Activated naive CD8-positive, alpha-beta T cell (primary cell): Measurements from ENCODE around the gene B3GNT8.
A peak's percentile ranks its signal among the peaks of the same experiment; 100 is the strongest.
"Not testable (repeated sequence)": the region's sequence is repeated elsewhere in the genome, so short reads cannot be mapped to it uniquely, and the experiment has no call there.

Experiments
- H3K27ac Mint-ChIP-seq: one replicate; pipeline ENCODE4 v1.8.0; 2021; ENCODE audit warnings: mixed read lengths
- H3K27me3 Mint-ChIP-seq: one replicate; pipeline ENCODE4 v1.8.0; 2021; ENCODE audit warnings: mixed read lengths
- H3K36me3 Mint-ChIP-seq: one replicate; pipeline ENCODE4 v1.8.0; 2021; ENCODE audit warnings: mixed read lengths
- H3K4me1 Mint-ChIP-seq: one replicate; pipeline ENCODE4 v1.8.0; 2021; ENCODE audit warnings: low read depth, mixed read lengths
- H3K4me3 Mint-ChIP-seq: one replicate; pipeline ENCODE4 v1.8.0; 2021; ENCODE audit warnings: mild to moderate bottlenecking, mixed read lengths
- H3K9me3 Mint-ChIP-seq: one replicate; pipeline ENCODE4 v1.8.0; 2021; ENCODE audit warnings: low read depth, mixed read lengths

The B3GNT8 gene

DNA sequence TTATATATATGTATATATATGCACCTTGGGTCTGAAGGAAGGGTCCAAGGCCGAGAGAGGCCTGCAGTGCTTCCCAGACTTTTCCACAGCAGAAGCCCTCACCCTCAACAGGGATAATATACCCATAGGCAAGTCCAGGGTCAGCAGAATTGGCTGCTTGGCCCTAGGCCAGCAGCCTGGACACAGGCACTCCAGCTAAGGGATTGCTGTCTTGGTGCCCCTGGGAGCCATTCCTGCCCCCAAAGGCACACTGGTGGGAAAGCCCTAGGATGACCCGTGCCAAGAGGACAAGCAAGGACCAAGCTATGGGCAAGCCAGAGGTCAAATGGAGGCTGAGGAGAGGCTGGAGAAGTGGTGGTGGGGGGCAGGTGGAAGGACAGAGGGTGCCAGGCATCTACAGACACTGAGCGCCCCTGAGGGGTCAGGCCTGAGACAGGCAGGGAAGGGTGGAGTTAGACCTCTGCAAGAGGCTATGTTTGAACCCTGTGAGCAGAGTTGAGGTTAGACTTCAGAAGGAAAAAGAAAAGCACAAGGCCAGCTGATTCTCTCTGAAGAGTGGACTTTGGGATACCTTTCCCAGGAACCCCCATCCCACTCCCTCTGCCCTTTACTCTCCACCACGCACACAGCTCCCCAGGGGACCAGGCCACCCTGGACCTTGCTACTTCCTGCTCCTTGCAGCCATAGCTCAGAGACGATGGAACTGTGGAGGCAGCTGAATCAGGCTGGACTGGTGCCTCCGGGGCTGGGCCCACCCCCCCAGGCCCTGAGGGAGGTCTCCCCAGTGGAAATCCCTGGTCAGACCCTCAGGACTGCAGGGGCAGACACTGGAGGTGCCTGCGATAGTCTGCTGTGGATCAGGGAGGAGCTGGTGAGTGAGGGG is 15.5 kb upstream of the B3GNT8 start, which contains the start of gene ERICH4:
ERICH4 (plus strand) TSS at position 684 of the 883 bp plus-strand sequence; CDS start at position 698, 14 bp downstream.
- Mint-ChIP-seq H3K9me3 (no peaks in the 10 kb centered on the region), H3K4me1 (peaks cover 8% of the 10 kb centered on the region), H3K36me3 (no peaks in the 10 kb centered on the region), H3K4me3 (no peak within 1 kb of the TSS), H3K27me3 (no peaks in the 10 kb centered on the region), H3K27ac (peak within 1 kb of the TSS; percentile 2)

DNA sequence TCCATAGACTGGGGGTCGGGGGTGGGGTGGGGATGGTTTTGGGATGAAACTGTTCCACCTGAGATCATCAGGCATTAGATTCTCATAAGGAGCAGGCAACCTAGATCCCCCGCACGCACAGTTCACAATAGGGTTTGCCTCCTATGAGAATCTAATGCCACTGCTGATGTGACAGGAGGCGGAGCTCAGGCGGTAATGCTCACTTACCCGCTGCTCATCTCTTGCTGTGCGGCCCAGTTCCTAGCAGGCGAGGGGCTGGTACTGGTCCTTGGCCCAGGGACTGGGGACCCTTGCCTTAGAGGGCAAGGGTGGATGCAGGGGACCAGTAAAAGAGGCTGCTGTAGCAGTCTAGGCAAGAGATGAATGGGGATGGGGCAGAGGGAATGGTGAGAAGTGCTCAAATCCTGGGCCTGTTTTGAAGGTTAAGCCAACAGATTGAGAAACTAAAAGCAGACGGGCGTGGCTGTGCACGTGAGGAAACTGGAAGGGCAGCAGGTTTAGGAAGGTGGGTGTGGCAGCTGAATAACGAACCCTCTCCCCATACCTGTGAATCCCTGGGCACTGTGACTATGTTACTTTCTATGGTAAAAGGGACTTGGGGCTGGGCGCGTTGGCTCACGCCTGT is 14.3 kb upstream of the B3GNT8 start:
- Mint-ChIP-seq H3K9me3 (no peaks in the 10 kb centered on the region), H3K4me1 (peaks cover 9% of the 10 kb centered on the region), H3K27ac (no peak overlapping the region), H3K27me3 (no peaks in the 10 kb centered on the region), H3K4me3 (no peak overlapping the region), H3K36me3 (no peaks in the 10 kb centered on the region)

DNA sequence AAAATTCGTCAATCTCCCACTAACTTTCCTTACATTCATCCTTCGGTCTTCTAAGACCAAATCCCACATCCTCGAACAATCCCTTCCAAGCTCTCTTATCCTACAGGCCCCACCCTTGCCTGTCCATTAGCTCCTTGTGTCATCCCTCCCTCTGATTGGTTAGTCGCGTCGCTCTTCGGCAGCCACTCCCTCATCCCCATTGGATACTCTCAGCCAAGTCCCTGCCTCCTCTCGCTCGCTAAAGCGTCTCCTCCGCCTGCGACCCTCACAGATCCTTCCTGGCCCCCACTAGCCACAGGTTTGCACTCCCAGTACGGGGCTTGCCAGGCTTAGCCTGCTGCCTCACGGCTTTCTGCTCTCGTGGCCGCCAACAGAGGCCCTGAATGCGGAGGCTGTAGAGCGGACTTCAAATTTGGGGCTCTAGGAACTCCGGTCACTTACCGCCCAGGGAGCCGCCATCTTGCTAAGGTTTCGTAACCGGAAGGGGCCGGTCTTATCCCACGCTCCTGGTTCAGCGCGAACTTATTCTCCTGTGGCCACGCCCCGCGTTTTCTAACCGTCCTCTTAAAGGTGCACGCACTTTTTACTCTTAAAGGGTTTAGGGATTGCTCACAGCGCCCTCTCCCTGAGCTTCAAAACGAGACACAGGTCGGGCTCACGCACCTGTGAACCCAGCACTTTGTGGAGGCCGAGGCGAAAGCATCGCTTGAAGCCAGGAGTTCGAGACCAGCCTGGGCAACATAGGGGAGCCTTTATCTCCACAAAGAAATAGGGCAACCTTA is 12.5 kb upstream of the B3GNT8 start, which contains the start of gene DMAC2:
DMAC2 (minus strand) TSS at position 472 of the 782 bp plus-strand sequence; CDS start at position 459, 13 bp downstream.
- H3K27ac Mint-ChIP-seq = no peak within 1 kb of the TSS
- H3K4me3 Mint-ChIP-seq = no peak within 1 kb of the TSS
- no peaks in the 10 kb centered on the region for H3K36me3 Mint-ChIP-seq
- no peaks in the 10 kb centered on the region for H3K9me3 Mint-ChIP-seq
- H3K4me1 Mint-ChIP-seq = peaks cover 9% of the 10 kb centered on the region
- H3K27me3 Mint-ChIP-seq = no peaks in the 10 kb centered on the region

DNA sequence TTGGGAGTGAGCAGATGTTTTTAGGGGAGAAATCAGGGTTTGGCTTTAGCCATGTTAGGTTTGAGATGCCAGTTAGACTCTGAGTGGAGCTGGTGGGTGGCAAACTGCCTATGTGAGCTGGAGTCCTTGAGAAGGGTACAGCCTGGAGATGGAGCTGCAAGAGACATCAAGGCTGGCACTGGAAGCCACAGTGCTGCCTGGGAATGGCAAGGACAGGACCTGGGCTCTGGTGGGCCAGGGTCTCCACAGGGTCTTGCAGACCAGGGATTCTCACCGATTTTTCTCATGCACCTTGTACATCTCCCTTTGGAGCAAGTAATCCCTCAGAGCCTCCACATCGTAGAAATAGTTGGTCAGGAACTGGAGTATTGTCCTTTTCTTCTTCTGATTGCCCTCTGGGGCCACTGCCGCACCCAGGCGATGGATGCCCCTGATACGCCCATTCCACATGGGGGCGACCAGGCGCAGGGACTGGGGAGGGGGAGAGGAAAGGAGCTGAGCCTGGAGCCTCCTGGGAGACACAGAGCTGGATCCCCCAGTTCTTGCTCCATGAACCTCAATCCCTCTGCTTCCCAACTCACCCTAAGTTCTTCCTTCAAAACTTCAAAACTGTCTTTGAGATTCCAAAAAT is 10.9 kb upstream of the B3GNT8 start:
- no peaks in the 10 kb centered on the region for H3K36me3 Mint-ChIP-seq
- no peaks in the 10 kb centered on the region for H3K27me3 Mint-ChIP-seq
- peak overlapping the region; percentile 50 for H3K27ac Mint-ChIP-seq
- H3K4me3 Mint-ChIP-seq = no peak overlapping the region
- H3K9me3 Mint-ChIP-seq = no peaks in the 10 kb centered on the region
- H3K4me1 Mint-ChIP-seq = peaks cover 11% of the 10 kb centered on the region

DNA sequence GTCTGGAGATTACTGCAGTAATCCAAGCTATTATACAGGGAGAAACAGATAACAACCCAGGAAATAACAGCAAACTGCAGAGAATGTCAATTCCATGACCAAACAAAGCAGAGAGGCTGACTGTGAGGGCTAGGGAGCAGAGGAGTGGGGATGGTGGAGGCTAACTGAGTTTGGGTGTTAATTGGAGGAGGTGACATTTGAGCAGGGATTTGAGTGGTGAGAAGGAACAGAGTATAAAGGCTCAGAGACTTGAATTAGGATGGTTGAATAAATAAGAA is 9.4 kb upstream of the B3GNT8 start:
- H3K9me3 Mint-ChIP-seq = no peaks in the 10 kb centered on the region
- H3K4me1 Mint-ChIP-seq = peaks cover 11% of the 10 kb centered on the region
- peaks cover 4% of the 10 kb centered on the region for H3K36me3 Mint-ChIP-seq
- no peak overlapping the region for H3K27ac Mint-ChIP-seq
- H3K4me3 Mint-ChIP-seq = no peak overlapping the region
- H3K27me3 Mint-ChIP-seq = no peaks in the 10 kb centered on the region

DNA sequence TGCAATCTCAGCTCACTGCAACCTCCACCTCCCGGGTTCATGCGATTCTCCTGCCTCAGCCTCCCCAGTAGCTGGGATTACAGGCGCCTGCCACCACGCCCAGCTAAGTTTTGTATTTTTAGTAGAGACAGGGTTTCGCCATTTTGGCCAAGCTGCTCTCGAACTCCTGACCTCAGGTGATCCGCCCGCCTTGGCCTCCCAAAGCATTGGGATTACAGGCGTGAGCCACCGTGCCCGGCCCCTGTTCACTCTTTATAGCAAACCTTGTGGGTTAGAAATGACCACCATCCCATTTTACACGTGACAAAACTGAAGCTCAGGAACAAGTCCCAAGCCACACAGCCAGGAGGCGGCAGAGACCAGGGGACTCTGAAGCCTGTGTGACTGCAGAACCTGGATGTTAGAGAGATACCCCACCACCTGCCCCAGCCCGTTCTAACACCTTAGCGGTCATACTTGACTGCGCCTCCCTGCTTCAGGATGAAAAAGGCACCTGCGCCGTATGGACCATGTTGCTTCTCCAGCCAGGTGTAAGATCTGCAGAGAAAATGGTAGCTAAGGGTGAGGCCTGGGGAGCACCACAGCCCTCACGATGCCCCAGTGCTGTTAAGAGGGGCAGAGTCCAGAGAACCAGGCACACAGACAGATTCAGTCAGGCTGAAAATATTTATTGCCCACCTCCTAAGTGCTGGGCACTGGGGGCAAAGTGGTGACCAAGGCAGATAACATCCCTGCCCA is 8.9 kb upstream of the B3GNT8 start:
- no peaks in the 10 kb centered on the region for H3K27me3 Mint-ChIP-seq
- peaks cover 11% of the 10 kb centered on the region for H3K4me1 Mint-ChIP-seq
- H3K4me3 Mint-ChIP-seq = no peak overlapping the region
- H3K9me3 Mint-ChIP-seq = no peaks in the 10 kb centered on the region
- H3K36me3 Mint-ChIP-seq = peaks cover 4% of the 10 kb centered on the region
- no peak overlapping the region for H3K27ac Mint-ChIP-seq

DNA sequence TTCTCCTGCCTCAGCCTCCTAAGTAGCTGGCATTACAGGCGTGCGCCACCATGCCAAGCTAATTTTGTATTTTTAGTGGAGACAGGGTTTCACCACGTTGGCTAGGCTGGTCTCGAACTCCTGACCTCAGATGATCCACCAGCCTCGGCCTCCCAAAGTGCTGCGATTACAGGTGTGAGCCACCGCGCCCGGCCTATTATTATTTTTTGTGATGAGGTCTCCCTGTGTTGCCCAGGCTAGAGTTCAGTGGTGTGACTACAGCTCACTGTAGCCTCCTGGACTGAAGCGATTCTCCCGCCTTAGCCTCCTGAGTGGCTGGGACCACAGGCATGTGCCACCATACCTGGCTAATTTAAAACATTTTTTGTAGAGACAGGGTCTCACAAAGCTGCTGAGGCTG is 8.2 kb upstream of the B3GNT8 start:
- not testable (repeated sequence) for H3K9me3 Mint-ChIP-seq, H3K27me3 Mint-ChIP-seq, H3K27ac Mint-ChIP-seq, H3K4me3 Mint-ChIP-seq, H3K36me3 Mint-ChIP-seq
- H3K4me1 Mint-ChIP-seq = peaks cover 13% of the 10 kb centered on the region

DNA sequence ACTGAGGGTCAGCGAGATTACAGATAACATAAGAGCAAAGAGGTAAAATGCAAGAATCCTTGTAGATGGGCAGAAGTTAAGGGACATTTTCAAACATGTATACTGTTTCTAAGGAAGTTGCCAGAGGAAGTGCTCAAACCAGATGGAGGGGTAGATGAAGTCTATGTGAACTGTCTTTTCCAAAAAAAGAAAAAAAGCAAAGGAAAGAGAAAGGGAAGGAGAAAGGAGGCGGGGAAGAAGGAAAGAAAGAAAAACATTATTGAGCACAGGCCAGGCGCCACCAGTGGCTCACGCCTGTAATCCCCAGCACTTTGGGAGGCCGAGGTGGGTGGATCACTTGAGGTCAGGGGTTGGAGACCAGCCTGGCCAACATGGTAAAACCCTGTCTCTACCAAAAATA is 7.3 kb upstream of the B3GNT8 start:
- H3K4me3 Mint-ChIP-seq = no peak overlapping the region
- H3K36me3 Mint-ChIP-seq = peaks cover 4% of the 10 kb centered on the region
- H3K27me3 Mint-ChIP-seq = no peaks in the 10 kb centered on the region
- H3K27ac Mint-ChIP-seq = no peak overlapping the region
- H3K9me3 Mint-ChIP-seq = no peaks in the 10 kb centered on the region
- peaks cover 13% of the 10 kb centered on the region for H3K4me1 Mint-ChIP-seq

DNA sequence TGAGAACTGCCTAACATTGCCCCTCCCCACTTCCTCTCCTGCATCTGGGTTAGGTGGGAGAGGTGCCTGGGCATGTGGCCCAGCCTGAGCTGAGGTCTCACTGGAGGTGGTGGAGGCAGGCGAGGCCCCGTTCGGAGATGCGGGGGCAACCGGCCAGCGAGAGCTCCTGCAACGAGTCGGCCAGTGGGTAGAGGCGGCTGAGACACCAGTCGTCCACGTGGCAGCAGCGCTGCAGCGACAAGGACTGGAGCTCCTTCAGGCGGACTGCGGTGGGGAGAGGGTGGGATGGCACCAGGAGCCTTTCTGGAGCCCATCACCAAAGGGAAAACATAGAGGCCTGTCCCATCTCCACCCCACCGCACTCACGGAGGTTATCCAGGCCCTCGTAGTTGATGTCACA is 6.0 kb upstream of the B3GNT8 start:
- no peaks in the 10 kb centered on the region for H3K9me3 Mint-ChIP-seq
- no peak overlapping the region for H3K27ac Mint-ChIP-seq
- H3K27me3 Mint-ChIP-seq = no peaks in the 10 kb centered on the region
- H3K4me1 Mint-ChIP-seq = peaks cover 16% of the 10 kb centered on the region
- peaks cover 4% of the 10 kb centered on the region for H3K36me3 Mint-ChIP-seq
- H3K4me3 Mint-ChIP-seq = no peak overlapping the region

DNA sequence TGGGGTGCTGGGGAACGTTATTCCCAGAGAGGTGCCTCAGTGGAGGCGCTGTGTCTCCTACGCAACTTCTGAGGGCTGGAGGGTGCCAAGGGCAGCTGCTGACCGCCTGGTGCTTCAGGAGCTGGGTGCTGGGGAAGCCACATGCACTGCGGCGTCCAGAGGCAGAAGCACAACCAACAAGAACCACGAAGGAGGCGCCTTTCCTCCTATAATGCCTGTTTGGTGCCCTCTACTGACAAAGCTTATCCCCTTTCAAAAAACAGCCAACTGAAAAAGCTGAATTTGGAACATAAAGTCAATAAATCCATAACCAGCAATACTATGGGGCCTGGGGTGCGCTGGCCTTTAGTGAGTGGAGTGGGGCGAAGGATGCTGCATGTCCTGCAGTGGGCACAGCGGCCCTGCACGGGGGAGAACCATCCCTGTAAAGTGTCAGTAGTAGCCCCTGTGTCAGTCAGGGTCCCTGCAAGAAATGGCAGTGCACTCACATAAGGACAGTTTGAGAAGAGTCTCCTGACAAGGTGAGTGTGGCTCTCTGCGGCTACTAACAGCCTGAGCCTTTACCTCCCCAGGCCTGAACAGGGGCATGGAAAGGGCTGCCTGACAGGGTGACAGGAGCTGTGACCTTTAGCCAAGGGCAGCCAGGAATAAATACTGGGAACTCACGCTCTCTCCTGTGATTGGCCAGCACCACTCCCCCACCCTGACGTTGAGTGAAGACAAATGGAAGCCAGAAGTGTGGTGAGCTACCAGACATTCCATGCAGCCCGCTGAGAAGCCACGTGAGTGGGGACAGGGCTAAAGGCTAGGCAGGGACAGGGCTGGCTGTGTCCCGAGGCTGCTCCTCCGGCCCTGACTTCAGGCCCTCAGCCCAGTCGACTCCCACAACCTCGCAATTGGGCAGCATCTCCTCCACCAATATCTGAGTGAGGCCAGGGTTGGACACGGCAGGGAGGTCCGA is 4.5 kb upstream of the B3GNT8 start:
- no peak overlapping the region for H3K4me3 Mint-ChIP-seq
- peaks cover 24% of the 10 kb centered on the region for H3K4me1 Mint-ChIP-seq
- H3K27ac Mint-ChIP-seq = no peak overlapping the region
- H3K36me3 Mint-ChIP-seq = peaks cover 4% of the 10 kb centered on the region
- H3K9me3 Mint-ChIP-seq = no peaks in the 10 kb centered on the region
- no peaks in the 10 kb centered on the region for H3K27me3 Mint-ChIP-seq

DNA sequence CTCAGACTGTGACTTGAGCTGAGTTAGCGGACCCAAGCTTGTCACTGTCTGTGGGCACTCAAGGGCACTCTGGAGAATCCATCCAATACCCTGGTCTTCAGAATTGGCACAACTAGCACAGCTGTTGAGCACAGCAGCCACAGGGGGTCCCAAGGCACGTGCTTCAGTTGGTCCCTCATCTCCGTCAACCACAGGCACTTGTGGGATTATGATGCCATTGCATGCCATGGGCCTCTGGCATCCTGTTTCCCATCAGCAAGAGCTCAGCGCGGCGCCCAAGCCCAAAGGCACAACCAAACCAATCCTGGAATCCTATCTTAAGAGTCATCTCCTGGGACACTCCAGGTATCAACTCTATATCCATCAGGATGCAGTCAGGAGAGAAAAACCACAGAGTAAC is 3.7 kb upstream of the B3GNT8 start:
- Mint-ChIP-seq H3K9me3 (no peaks in the 10 kb centered on the region), H3K4me3 (no peak overlapping the region), H3K4me1 (peaks cover 24% of the 10 kb centered on the region), H3K36me3 (peaks cover 4% of the 10 kb centered on the region), H3K27me3 (no peaks in the 10 kb centered on the region), H3K27ac (no peak overlapping the region)

DNA sequence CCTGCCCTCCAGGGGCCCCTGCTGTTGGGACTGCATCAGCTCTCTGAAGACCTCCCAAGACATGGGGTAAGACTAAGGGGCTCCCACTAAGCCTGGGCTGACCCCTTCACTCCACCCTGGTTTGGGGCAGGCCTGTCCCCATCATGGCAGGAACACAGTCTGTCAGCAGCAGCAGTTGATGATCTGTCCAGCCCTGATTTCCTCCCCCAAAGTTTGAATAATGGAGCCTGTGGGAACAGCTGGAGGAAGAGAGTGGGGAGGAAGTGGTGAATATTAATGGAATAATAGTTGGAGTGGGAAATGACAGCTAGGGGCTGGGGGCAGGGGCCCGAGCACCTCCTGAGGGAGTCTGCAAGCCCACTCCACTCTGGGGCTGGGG is 1.3 kb upstream of the B3GNT8 start:
- peaks cover 24% of the 10 kb centered on the region for H3K4me1 Mint-ChIP-seq
- H3K27ac Mint-ChIP-seq = peak overlapping the region; percentile 58
- H3K4me3 Mint-ChIP-seq = peak overlapping the region; percentile 35
- H3K9me3 Mint-ChIP-seq = no peaks in the 10 kb centered on the region
- peaks cover 4% of the 10 kb centered on the region for H3K36me3 Mint-ChIP-seq
- no peaks in the 10 kb centered on the region for H3K27me3 Mint-ChIP-seq

DNA sequence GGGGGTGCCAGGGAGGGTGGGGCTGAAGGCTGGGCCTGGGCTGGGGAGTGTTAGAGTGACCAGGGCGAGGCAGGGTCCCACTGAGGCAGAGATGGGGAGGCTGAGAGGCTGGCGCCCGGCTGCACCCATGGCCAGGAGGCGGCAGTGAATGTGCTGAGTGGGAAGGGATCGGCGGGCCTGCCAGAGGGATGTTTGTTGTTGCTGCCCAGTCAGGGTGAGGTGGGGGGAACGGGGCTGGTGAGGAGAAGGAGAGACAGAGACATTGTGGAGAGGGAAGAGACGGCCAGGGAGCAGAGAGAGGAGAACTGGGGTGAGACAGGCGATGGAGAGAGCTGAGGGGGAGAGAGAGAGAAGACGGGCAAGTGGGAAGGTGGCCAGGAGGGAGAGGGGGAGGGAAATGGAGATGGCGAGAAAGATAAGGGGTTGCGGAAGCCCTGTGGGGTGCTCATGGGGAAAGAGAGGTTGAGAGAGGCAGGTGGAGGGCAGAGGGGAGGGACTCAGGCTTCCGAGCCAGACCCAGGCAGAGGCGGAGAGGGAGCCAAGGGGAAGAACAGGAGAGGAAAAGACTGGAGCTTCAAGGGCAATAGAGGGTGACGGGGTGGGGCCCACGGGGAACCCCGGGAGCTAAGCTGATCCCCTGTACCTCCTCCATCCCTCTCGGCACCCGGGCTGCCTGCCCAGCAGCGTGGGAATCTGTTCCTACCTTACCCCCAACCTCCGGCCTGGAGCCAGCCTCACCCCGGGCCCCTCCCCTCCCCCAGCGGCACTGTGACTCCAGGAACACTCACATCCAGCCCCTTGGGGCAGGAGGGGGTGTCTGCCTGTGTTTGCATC is 690 bp upstream of the B3GNT8 start:
- Mint-ChIP-seq H3K36me3 (peaks cover 4% of the 10 kb centered on the region), H3K4me3 (peak overlapping the region; percentile 82), H3K27me3 (no peaks in the 10 kb centered on the region), H3K9me3 (no peaks in the 10 kb centered on the region), H3K4me1 (peaks cover 24% of the 10 kb centered on the region), H3K27ac (peak overlapping the region; percentile 83)
